SK-N-SH (cell line): ENCODE results near the gene ADCYAP1R1.

Experiments used
- EZH2phosphoT487 ChIP-seq: fragments of 200-600 bp; sonication (generic); IDR thresholded peaks from 2 replicates; pipeline ENCODE4 v1.6.1; 2017; ENCODE audit warnings: low read depth, mixed run types, mild to moderate bottlenecking, antibody characterized with exemption, moderate library complexity, borderline replicate concordance
- GABPA ChIP-seq: IDR thresholded peaks from 2 replicates; pipeline ENCODE4 v1.4.0; 2012; ENCODE audit warnings: low read depth, mild to moderate bottlenecking
- GATA2 ChIP-seq: sonication (generic); formaldehyde crosslinking; IDR thresholded peaks from 2 replicates; pipeline ENCODE4 v1.5.0; 2020; ENCODE audit warnings: mild to moderate bottlenecking, missing genetic modification reagents
- RFX5 ChIP-seq: IDR thresholded peaks from 2 replicates; pipeline ENCODE4 v1.6.1; 2012; ENCODE audit warnings: mild to moderate bottlenecking, improper control_type of control experiment, low read length
- TF ChIP-seq, protein P1 (sequence below): fragments of 200-600 bp; sonication (generic); IDR thresholded peaks from 2 replicates; pipeline ENCODE4 v1.6.1; 2017; ENCODE audit warnings: antibody characterized with exemption, mild to moderate bottlenecking, moderate library complexity
- TF ChIP-seq, protein P2 (sequence below): IDR thresholded peaks from 2 replicates; pipeline ENCODE4 v1.6.1; 2012; ENCODE audit warnings: mild to moderate bottlenecking, low read depth, low read length, moderate library complexity

DNA sequence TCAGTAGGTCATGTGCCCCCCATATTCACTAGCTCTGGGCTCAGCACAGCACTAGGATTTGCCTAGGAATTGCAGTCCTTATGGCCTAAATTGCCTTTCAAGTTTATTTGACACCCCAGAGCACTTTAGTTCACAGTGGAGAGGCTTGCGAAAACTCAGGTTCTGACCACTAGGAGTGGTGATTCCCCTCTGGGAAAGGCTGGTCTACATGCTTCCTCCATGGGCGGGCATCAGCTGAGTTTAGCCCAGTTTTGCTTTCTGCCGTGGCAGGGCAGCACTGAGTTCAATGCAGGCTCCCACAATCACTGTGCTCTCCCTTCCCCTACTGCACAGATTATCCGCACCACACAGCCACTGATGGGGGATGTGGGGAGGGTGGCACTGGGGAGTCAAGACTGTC is 94.4 kb downstream of the ADCYAP1R1 start:
- TF ChIP-seq GABPA (no peak), GATA2 (no peak), RFX5 (no peak), EZH2phosphoT487 (no peak)
- TF ChIP-seq, protein P1, sequence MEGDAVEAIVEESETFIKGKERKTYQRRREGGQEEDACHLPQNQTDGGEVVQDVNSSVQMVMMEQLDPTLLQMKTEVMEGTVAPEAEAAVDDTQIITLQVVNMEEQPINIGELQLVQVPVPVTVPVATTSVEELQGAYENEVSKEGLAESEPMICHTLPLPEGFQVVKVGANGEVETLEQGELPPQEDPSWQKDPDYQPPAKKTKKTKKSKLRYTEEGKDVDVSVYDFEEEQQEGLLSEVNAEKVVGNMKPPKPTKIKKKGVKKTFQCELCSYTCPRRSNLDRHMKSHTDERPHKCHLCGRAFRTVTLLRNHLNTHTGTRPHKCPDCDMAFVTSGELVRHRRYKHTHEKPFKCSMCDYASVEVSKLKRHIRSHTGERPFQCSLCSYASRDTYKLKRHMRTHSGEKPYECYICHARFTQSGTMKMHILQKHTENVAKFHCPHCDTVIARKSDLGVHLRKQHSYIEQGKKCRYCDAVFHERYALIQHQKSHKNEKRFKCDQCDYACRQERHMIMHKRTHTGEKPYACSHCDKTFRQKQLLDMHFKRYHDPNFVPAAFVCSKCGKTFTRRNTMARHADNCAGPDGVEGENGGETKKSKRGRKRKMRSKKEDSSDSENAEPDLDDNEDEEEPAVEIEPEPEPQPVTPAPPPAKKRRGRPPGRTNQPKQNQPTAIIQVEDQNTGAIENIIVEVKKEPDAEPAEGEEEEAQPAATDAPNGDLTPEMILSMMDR, result no peak
- TF ChIP-seq, protein P2, sequence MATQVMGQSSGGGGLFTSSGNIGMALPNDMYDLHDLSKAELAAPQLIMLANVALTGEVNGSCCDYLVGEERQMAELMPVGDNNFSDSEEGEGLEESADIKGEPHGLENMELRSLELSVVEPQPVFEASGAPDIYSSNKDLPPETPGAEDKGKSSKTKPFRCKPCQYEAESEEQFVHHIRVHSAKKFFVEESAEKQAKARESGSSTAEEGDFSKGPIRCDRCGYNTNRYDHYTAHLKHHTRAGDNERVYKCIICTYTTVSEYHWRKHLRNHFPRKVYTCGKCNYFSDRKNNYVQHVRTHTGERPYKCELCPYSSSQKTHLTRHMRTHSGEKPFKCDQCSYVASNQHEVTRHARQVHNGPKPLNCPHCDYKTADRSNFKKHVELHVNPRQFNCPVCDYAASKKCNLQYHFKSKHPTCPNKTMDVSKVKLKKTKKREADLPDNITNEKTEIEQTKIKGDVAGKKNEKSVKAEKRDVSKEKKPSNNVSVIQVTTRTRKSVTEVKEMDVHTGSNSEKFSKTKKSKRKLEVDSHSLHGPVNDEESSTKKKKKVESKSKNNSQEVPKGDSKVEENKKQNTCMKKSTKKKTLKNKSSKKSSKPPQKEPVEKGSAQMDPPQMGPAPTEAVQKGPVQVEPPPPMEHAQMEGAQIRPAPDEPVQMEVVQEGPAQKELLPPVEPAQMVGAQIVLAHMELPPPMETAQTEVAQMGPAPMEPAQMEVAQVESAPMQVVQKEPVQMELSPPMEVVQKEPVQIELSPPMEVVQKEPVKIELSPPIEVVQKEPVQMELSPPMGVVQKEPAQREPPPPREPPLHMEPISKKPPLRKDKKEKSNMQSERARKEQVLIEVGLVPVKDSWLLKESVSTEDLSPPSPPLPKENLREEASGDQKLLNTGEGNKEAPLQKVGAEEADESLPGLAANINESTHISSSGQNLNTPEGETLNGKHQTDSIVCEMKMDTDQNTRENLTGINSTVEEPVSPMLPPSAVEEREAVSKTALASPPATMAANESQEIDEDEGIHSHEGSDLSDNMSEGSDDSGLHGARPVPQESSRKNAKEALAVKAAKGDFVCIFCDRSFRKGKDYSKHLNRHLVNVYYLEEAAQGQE, result no peak
